ENCODE measurements around the gene RPL35. TPM values are rescaled to one million over a fixed set of nuclear protein-coding genes. Genes with fewer than 3 reads are reported as not detected.
A peak's percentile ranks its signal among the peaks of the same experiment; 100 is the strongest.

Gene RPL35
- total and polyA plus RNA-seq, 9 donors = 752 to 7,796 (median 2,205) TPM

DNA sequence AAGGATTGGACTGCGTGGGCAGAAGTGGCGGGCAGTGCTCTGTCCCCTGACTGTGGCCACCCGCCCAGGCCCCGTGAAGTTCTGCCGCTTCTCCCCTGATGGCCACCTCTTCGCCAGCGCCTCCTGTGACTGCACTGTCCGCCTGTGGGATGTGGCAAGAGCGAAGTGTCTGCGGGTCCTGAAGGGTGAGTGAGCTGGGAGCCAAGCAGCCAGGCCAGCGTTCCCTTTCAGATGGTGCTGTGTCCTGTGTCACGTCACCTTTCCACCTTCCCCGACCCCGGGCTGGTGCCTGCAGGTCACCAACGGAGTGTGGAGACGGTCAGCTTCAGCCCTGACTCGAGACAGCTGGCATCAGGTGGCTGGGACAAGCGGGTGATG is 6.2 kb downstream of the RPL35 start:
- Histone ChIP-seq H3K9me3 (no peaks in the 10 kb centered on the region), H3K4me1 (ENCODE audit: insufficient read depth) (peaks cover 6% of the 10 kb centered on the region), H3K36me3 (no peaks in the 10 kb centered on the region), H3K27ac (no peak overlapping the region), H3K27me3 (no peaks in the 10 kb centered on the region), H3K4me3 (no peak overlapping the region)
- TF ChIP-seq EP300 (IDR thresholded peaks at IDR 0.05) (no peak), POLR2A (IDR thresholded peaks at IDR 0.05) (no peak), CTCF (IDR thresholded peaks at IDR 0.05) (no peak)
- intact Hi-C loops (cut with DNase I) = loop anchor here in 1 of 4 donors (10.0 kb wide), 1 partner anchor 241 kb away; no protein-coding TSS in a partner anchor
- 74 to 78% (median 78%) methylated on average over 18 of the region's 18 CpGs for WGBS, 3 donors
- DNase-seq = no peak

- Histone ChIP-seq H3K4me1 (ENCODE audit: insufficient read depth) (peaks cover 4% of the 10 kb centered on the region), H3K9me3 (no peaks in the 10 kb centered on the region), H3K36me3 (no peaks in the 10 kb centered on the region), H3K27me3 (no peaks in the 10 kb centered on the region), H3K4me3 (no peak overlapping the region), H3K27ac (no peak overlapping the region)
- intact Hi-C loops (cut with DNase I) = loop anchor here in 1 of 4 donors (10.0 kb wide), 1 partner anchor 240 kb away; no protein-coding TSS in a partner anchor
- DNase-seq = no peak
- WGBS, 3 donors = 59 to 73% (median 68%) methylated on average over 7 of the region's 7 CpGs
- no peak for TF ChIP-seq EP300 (IDR thresholded peaks at IDR 0.05)
- TF ChIP-seq POLR2A (IDR thresholded peaks at IDR 0.05) = no peak
- no peak for TF ChIP-seq CTCF (IDR thresholded peaks at IDR 0.05)
Observed at GRCh38 chr9:124854822-124855221, 6.9 kb downstream of the RPL35 start.

- no peak overlapping the region for H3K4me3 ChIP-seq
- no peak overlapping the region for H3K27ac ChIP-seq
- H3K9me3 ChIP-seq = no peaks in the 10 kb centered on the region
- no peaks in the 10 kb centered on the region for H3K27me3 ChIP-seq
- intact Hi-C loops (cut with DNase I) = loop anchor here in 1 of 4 donors (10.0 kb wide), 1 partner anchor 239 kb away; no protein-coding TSS in a partner anchor
- no peaks in the 10 kb centered on the region for H3K36me3 ChIP-seq
- WGBS, 3 donors = 79 to 84% (median 81%) methylated on average over 6 to 8 of the region's 8 CpGs
- peak in 1 of 5 donors; percentile 30 for DNase-seq
- TF ChIP-seq CTCF (IDR thresholded peaks at IDR 0.05) (no peak), EP300 (IDR thresholded peaks at IDR 0.05) (no peak), POLR2A (IDR thresholded peaks at IDR 0.05) (no peak)
- H3K4me1 ChIP-seq (ENCODE audit: insufficient read depth) = peaks cover 4% of the 10 kb centered on the region
Observed at GRCh38 chr9:124854161-124854560, 7.6 kb downstream of the RPL35 start.

DNA sequence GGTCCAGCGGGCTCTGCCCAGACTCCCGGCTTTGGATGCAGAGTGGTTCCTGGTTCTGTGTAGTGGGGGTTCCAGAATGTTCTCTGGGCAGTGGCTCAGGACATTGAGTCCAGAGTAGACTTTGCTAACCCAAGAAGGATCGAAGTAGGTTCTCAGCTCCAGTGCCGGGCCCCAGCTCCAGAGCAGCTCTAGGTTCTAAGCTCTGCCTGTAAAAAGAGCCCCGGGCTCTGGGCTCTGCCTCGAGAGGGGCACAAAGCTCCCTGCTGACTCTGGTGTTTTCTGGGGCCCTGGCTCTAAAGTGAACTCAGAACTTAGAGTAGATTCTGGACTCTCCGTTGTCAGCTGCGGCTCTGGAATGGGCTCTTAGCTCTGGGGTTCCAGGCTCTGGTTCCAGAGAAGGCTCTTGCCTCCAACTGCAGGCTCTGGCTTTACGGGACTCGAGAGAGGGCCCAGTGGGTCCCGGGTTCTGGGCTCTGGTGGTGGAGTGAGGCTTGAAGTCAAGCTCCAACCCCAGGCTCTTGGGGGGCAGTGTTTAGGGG is 8.1 kb downstream of the RPL35 start:
- H3K4me1 ChIP-seq (ENCODE audit: insufficient read depth) = peaks cover 4% of the 10 kb centered on the region
- H3K27me3 ChIP-seq = no peaks in the 10 kb centered on the region
- peak overlapping the region; percentile 31 for H3K4me3 ChIP-seq
- DNase-seq = peak in 1 of 5 donors; percentile 22
- no peak for TF ChIP-seq EP300 (IDR thresholded peaks at IDR 0.05)
- no peak for TF ChIP-seq CTCF (IDR thresholded peaks at IDR 0.05)
- no peak for TF ChIP-seq POLR2A (IDR thresholded peaks at IDR 0.05)
- no peaks in the 10 kb centered on the region for H3K36me3 ChIP-seq
- WGBS, 3 donors = 50 to 57% (median 56%) methylated on average over 11 of the region's 11 CpGs
- peak overlapping the region; percentile 8 to 36 for H3K27ac ChIP-seq
- intact Hi-C loops (cut with DNase I) = loop anchor here (1.0 to 10.0 kb wide), 6 partner anchors 77 to 239 kb away; no protein-coding TSS in a partner anchor
- H3K9me3 ChIP-seq = no peaks in the 10 kb centered on the region

Data from ovary (tissue), 9 donors.